Sigmoid colon (tissue), 4 donors: Measurements from ENCODE around the gene EPN3.

Experiments
- EP300 ChIP-seq, 4 donors: sonication (generic); formaldehyde crosslinking; IDR thresholded peaks; one replicate each; pipeline ENCODE4 v1.6.1; 2017; ENCODE audit warnings: antibody characterized with exemption in 4 of 4
- POLR2A ChIP-seq, 2 donors: fragments of 450-650 bp; IDR thresholded peaks; one replicate each; pipeline ENCODE4 v1.6.1; 2016; ENCODE audit warnings: antibody characterized with exemption in 2 of 2, mild to moderate bottlenecking in 2 of 2, moderate library complexity in 2 of 2
- POLR2AphosphoS5 ChIP-seq, 4 donors: sonication (generic); formaldehyde crosslinking; IDR thresholded peaks; one replicate each; pipeline ENCODE4 v1.6.1; 2017; ENCODE audit warnings: antibody characterized with exemption in 4 of 4
- TF ChIP-seq, protein P1 (sequence below), 4 experiments: fragments of 450-650 bp in 3 of 4; fragments of 200-600 bp in 1 of 4; IDR thresholded peaks; one replicate each; pipeline ENCODE4 v1.5.1; 2016 to 2019; ENCODE audit warnings: antibody characterized with exemption in 4 of 4, mild to moderate bottlenecking in 3 of 4, moderate library complexity in 2 of 4

DNA sequence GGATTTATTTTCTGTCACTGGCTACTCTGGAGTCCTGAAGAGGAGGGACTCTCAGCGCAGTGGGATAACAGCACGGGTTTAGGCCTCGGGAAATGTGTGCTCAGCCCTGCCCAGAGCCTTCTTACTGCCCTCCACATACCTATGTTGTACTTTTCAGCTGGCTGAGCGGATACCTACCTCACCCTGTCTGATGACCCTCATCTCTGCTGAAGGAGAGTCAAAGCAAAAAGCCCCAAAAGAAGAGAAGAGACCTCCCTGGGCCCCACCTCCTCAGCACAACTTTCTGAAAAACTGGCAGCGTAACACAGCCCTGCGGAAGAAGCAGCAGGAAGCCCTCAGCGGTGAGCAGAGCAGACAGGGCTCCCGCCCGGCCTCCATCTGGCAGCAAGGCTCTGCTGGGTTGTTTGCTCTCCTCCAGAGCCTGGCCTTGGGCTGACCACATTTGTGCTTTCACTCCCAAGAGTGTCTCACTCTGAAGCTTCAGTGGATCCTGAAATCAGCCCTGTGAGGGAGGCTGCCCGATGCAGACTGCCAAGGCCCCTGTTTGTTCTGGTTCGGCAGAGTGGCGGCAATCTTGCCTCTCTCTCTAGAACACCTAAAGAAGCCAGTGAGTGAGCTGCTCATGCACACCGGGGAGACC, 14.0 kb upstream of the EPN3 start:
- TF ChIP-seq EP300 (IDR thresholded peaks at IDR 0.05) (no peak), POLR2AphosphoS5 (IDR thresholded peaks at IDR 0.05) (no peak), POLR2A (IDR thresholded peaks at IDR 0.05) (no peak)
- TF ChIP-seq, protein P1, sequence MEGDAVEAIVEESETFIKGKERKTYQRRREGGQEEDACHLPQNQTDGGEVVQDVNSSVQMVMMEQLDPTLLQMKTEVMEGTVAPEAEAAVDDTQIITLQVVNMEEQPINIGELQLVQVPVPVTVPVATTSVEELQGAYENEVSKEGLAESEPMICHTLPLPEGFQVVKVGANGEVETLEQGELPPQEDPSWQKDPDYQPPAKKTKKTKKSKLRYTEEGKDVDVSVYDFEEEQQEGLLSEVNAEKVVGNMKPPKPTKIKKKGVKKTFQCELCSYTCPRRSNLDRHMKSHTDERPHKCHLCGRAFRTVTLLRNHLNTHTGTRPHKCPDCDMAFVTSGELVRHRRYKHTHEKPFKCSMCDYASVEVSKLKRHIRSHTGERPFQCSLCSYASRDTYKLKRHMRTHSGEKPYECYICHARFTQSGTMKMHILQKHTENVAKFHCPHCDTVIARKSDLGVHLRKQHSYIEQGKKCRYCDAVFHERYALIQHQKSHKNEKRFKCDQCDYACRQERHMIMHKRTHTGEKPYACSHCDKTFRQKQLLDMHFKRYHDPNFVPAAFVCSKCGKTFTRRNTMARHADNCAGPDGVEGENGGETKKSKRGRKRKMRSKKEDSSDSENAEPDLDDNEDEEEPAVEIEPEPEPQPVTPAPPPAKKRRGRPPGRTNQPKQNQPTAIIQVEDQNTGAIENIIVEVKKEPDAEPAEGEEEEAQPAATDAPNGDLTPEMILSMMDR (IDR thresholded peaks at IDR 0.05): no peak
